Astrocyte of the spinal cord (primary cell): ENCODE results near the gene AGAP2.
"Not testable (repeated sequence)": the region's sequence is repeated elsewhere in the genome, so short reads cannot be mapped to it uniquely, and the experiment has no call there.

Experiments used
- DNase-seq: peaks from one replicate; pipeline ENCODE4 v3.0.0; 2011; ENCODE audit warnings: low read depth, low spot score
- H3K4me3 ChIP-seq: 2 replicates; pipeline ENCODE4 v1.5.1; 2011; ENCODE audit warnings: low read depth, mild to moderate bottlenecking, low read length, moderate library complexity
- CTCF ChIP-seq: IDR thresholded peaks from 2 replicates; pipeline ENCODE4 v1.5.1; 2012; ENCODE audit warnings: low read depth, mild to moderate bottlenecking, low read length, inconsistent platforms
- in situ Hi-C: cut with HindIII; loops from 2 replicates; pipeline ENCODE4 v1.10.0; 2017; ENCODE audit warnings: low sequenced_read_pairs

AGAP2 gene

GRCh38 chr12:57679697-57680096 lies 58.8 kb downstream of the AGAP2 start:
- TF ChIP-seq CTCF, result no peak
- in situ Hi-C loops, result no loop called here
- no peak for DNase-seq
- no peak overlapping the region for H3K4me3 ChIP-seq

- H3K4me3 ChIP-seq, in situ Hi-C loops, DNase-seq: not testable (repeated sequence)
Observed at GRCh38 chr12:57677947-57678346, 60.6 kb downstream of the AGAP2 start.

- in situ Hi-C loops, result no loop called here
- DNase-seq, result no peak
- TF ChIP-seq CTCF, result no peak
Observed at GRCh38 chr12:57674691-57675090, 63.9 kb downstream of the AGAP2 start.

More at GRCh38 chr12:57674691-57675090, 63.9 kb downstream of the AGAP2 start:
- no peak overlapping the region for H3K4me3 ChIP-seq
